ENCODE data around the gene RTN1.

- no peak for TF ChIP-seq POLR2AphosphoS5 (IDR thresholded peaks at IDR 0.05)
- no peak for TF ChIP-seq CTCF (IDR thresholded peaks at IDR 0.05)
- no peak for TF ChIP-seq POLR2A (IDR thresholded peaks at IDR 0.05)
Observed at GRCh38 chr14:59830338-59830734, 40.2 kb downstream of the RTN1 start.

Data from suprapubic skin (tissue), 4 donors.